Smooth muscle cell (in vitro differentiated cells): Measurements from ENCODE around the gene WHRN. TPM values are rescaled to one million over a fixed set of nuclear protein-coding genes. Genes with fewer than 3 reads are reported as not detected.

Experiments
- DNase-seq: peaks from one replicate; lab custom pipeline; 2025; ENCODE audit not compliant: unreplicated experiment; lab: John Stamatoyannopoulos, UW
- H2AFZ ChIP-seq: fragments of 200-600 bp; sonication (generic); 2 replicates; pipeline ENCODE4 v1.6.0; 2016; ENCODE audit warnings: antibody characterized with exemption, low read depth, mild to moderate bottlenecking
- H3F3A ChIP-seq: fragments of 200-600 bp; sonication (generic); 2 replicates; pipeline ENCODE4 v1.6.0; 2017; ENCODE audit warnings: antibody characterized with exemption, low read depth
- H3K27ac ChIP-seq: fragments of 200-600 bp; sonication (generic); 2 replicates; pipeline ENCODE4 v1.5.1; 2016; ENCODE audit warnings: low read depth, mild to moderate bottlenecking
- H3K27me3 ChIP-seq: fragments of 200-600 bp; sonication (generic); 2 replicates; pipeline ENCODE4 v1.6.1; 2016; ENCODE audit warnings: low read depth, mild to moderate bottlenecking
- H3K36me3 ChIP-seq: fragments of 200-600 bp; sonication (generic); 2 replicates; pipeline ENCODE4 v1.5.1; 2016; ENCODE audit warnings: low read depth
- H3K4me1 ChIP-seq: fragments of 200-600 bp; sonication (generic); 2 replicates; pipeline ENCODE4 v1.5.1; 2016; ENCODE audit warnings: low read depth
- H3K4me2 ChIP-seq: fragments of 200-600 bp; sonication (generic); 2 replicates; pipeline ENCODE4 v1.6.0; 2016; ENCODE audit warnings: mild to moderate bottlenecking
- H3K4me3 ChIP-seq: fragments of 200-600 bp; sonication (generic); 2 replicates; pipeline ENCODE4 v1.5.1; 2016; ENCODE audit warnings: mild to moderate bottlenecking
- H3K79me2 ChIP-seq: fragments of 200-600 bp; sonication (generic); 2 replicates; pipeline ENCODE4 v1.6.0; 2016; ENCODE audit warnings: low read depth, mild to moderate bottlenecking
- H3K9ac ChIP-seq: fragments of 200-600 bp; sonication (generic); 2 replicates; pipeline ENCODE4 v1.6.0; 2016; ENCODE audit warnings: low read depth
- H3K9me3 ChIP-seq: fragments of 200-600 bp; sonication (generic); replicated peaks from 2 replicates; pipeline ENCODE4 v1.5.1; 2016; ENCODE audit warnings: low read depth
- H4K20me1 ChIP-seq: fragments of 200-600 bp; sonication (generic); 2 replicates; pipeline ENCODE4 v1.6.0; 2016; ENCODE audit warnings: low read depth
- CTCF ChIP-seq: fragments of 200-600 bp; sonication (generic); IDR thresholded peaks from 2 replicates; pipeline ENCODE4 v1.5.1; 2017; ENCODE audit warnings: borderline replicate concordance, mild to moderate bottlenecking, antibody characterized with exemption; ENCODE audit not compliant: insufficient read depth, poor library complexity, severe bottlenecking
- WGBS: methylation state at CpG from one replicate; pipeline ENCODE4 v1.1.7; 2016; ENCODE audit warnings: low lambda C conversion rate; 5-methylcytosine and 5-hydroxymethylcytosine counted together
- polyA plus RNA-seq: library from polyadenylated mRNA; unstranded; fragments of >200 nt; fragmentation: Nextera tagmentation; extraction: Ambion mirVana; gene quantifications from 2 replicates; pipeline ENCODE4 v1.2.1, GENCODE V29; 2016
- total RNA-seq: library from RNA; depleted of rRNA; stranded (reverse); fragments of >200 nt; gene quantifications from 2 replicates; pipeline ENCODE4 v1.2.3, GENCODE V29; 2014

Gene WHRN
- total and polyA plus RNA-seq, 2 experiments from 2014 or later: 3.6 to 12.9 TPM

- DNase-seq: no peak
- H3K9ac ChIP-seq: no peak overlapping the region
- TF ChIP-seq CTCF: no peak
- H2AFZ ChIP-seq: no peak overlapping the region
- no peak overlapping the region for H3K4me3 ChIP-seq
- H3K36me3 ChIP-seq: no peaks in the 10 kb centered on the region
- no peak overlapping the region for H3K4me2 ChIP-seq
- no peaks in the 10 kb centered on the region for H3K9me3 ChIP-seq
- peaks cover 3% of the 10 kb centered on the region for H4K20me1 ChIP-seq
- peaks cover 38% of the 10 kb centered on the region for H3K79me2 ChIP-seq
- H3K4me1 ChIP-seq: peaks cover 29% of the 10 kb centered on the region
- H3F3A ChIP-seq: peaks cover 11% of the 10 kb centered on the region
- 91% methylated on average over 7 of the region's 7 CpGs for WGBS
- H3K27ac ChIP-seq: no peak overlapping the region
- H3K27me3 ChIP-seq: no peaks in the 10 kb centered on the region
These were observed 115.5 kb downstream of the WHRN start for GRCh38 chr9:114389612-114390368.

DNA sequence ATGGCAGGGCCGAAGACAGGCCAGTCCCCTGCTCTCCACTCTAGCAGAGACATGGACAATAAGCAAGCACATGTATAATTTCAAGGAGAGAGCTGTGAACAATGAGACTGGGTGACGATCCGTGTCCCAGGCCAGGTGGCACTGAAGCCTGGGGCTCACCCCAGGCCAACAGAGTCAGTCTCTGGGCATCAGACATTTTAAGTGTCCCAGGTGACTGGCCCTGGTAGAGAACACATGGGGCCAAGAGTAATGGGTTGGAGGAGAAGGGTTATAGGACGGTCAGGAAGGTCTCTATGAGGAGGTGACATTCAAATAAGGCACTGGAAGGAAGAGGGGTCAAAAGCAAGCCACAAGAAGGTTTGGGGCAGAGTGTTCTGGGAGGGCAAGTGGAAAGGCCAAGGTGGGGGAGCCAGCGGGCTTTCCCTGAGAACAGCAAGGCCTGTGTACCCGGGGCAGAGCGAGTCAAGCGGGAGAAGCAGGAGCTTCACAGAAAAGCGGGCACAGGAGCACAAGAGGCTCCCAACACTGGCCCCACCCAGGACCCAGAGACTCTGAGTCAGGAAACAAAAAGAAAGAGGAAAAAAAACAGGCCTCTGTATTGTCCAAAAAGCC is 116.4 kb downstream of the WHRN start:
- H4K20me1 ChIP-seq: peaks cover 3% of the 10 kb centered on the region
- no peak for TF ChIP-seq CTCF
- no peaks in the 10 kb centered on the region for H3K9me3 ChIP-seq
- no peak overlapping the region for H3K9ac ChIP-seq
- peaks cover 18% of the 10 kb centered on the region for H3F3A ChIP-seq
- peaks cover 31% of the 10 kb centered on the region for H3K4me1 ChIP-seq
- no peak overlapping the region for H3K4me3 ChIP-seq
- 89% methylated on average over 9 of the region's 9 CpGs for WGBS
- H2AFZ ChIP-seq: no peak overlapping the region
- H3K27me3 ChIP-seq: no peaks in the 10 kb centered on the region
- no peak for DNase-seq
- H3K79me2 ChIP-seq: peaks cover 43% of the 10 kb centered on the region
- H3K27ac ChIP-seq: peak overlapping the region; percentile 92
- H3K36me3 ChIP-seq: no peaks in the 10 kb centered on the region
- no peak overlapping the region for H3K4me2 ChIP-seq

GRCh38 chr9:114388357-114388682 is 117.0 kb downstream of the WHRN start:
- H3K27ac ChIP-seq: peak overlapping the region; percentile 92
- H3K79me2 ChIP-seq: peaks cover 45% of the 10 kb centered on the region
- no peaks in the 10 kb centered on the region for H3K9me3 ChIP-seq
- peak overlapping the region; percentile 93 for H3K4me2 ChIP-seq
- peaks cover 36% of the 10 kb centered on the region for H3K4me1 ChIP-seq
- TF ChIP-seq CTCF: no peak
- H2AFZ ChIP-seq: peak overlapping the region; percentile 56
- peak overlapping the region; percentile 71 for H3K9ac ChIP-seq
- H3K27me3 ChIP-seq: no peaks in the 10 kb centered on the region
- H3K4me3 ChIP-seq: peak overlapping the region; percentile 59
- H4K20me1 ChIP-seq: peaks cover 4% of the 10 kb centered on the region
- H3F3A ChIP-seq: peaks cover 18% of the 10 kb centered on the region
- WGBS: 75% methylated on average over 9 of the region's 9 CpGs
- DNase-seq: no peak
- no peaks in the 10 kb centered on the region for H3K36me3 ChIP-seq
